ENCODE data around the gene CHAT. TPM values are rescaled to one million over a fixed set of nuclear protein-coding genes. Genes with fewer than 3 reads are reported as not detected.

The CHAT gene
- total RNA-seq, 1 experiment from 2014 or later = not detected

DNA sequence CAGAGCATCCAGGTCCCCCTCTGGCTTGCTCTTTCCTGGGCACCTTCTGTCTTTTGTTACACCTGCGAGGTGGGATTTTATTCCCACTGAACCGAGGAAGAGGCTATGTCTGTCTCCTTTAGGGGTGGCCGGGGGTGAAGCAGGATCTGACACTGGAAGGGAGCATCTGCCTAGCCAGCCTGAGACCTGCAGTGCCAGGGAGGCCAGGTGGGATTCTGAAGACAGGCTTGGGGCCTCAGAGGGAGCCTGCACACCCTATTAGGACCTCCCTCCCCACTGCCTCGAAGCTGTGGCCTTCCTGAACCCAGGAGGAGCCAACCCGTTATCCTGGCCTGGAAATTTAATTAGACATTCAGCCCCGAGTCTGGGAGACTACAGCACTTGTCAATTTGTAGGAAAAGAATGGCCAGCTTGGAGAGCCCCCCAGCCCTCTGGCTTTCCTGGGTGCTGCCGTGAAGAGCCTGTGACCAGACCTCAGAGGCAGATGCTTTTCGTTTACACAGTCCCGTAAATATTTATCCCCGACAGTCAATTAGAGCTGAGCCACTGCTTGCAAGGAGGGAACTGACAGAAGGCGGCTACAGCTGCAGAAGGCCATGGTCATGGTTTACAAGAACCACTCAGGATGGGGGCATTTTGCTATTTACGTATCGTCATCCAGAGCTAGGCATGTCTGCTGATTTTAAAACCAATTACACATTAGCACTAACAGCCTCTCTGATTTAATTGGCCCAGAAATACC lies 19.7 kb downstream of the CHAT start:
- Histone ChIP-seq H3K36me3 (ENCODE audit: control insufficient read depth in 1 of 2, insufficient read depth in 2 of 2, low read length in 2 of 2) (no peaks in the 10 kb centered on the region), H2AFZ (ENCODE audit: low read depth, low read length, poor library complexity, severe bottlenecking) (no peak overlapping the region), H3K4me1 (ENCODE audit: control insufficient read depth in 1 of 2, insufficient read depth in 2 of 2, low read length in 2 of 2) (peaks cover 0 to 4% of the 10 kb centered on the region in 2 experiments; a peak in 1 of 4 replicates), H3K4me3 (replicated peaks in 1 of 2; ENCODE audit: low read depth in 1 of 2, low read length in 2 of 2) (no peak overlapping the region), H4K20me1 (ENCODE audit: insufficient read depth) (no peaks in the 10 kb centered on the region), H3K27me3 (ENCODE audit: insufficient read depth, low read length) (peaks cover 19% of the 10 kb centered on the region), H3K9me2 (ENCODE audit: insufficient read depth) (no peaks in the 10 kb centered on the region), H3K9me3 (ENCODE audit: control insufficient read depth in 1 of 2, insufficient read depth in 1 of 2, low read depth in 1 of 2, low read length in 2 of 2) (no peaks in the 10 kb centered on the region), H3K9ac (ENCODE audit: low read length) (no peak overlapping the region), H3K79me2 (ENCODE audit: insufficient read depth, low read length) (no peaks in the 10 kb centered on the region), H3K27ac (ENCODE audit: low read depth, low read length) (no peak overlapping the region), H3K4me2 (ENCODE audit: low read length) (no peak overlapping the region)
- ChIA-PET CTCF (no interaction called here), RAD21 (ENCODE audit: low non-redundant PET in 1 of 2, low total read pairs in 2 of 2, uncharacterized antibody in 2 of 2, unreplicated experiment in 2 of 2) (no interaction called here), POLR2A (no interaction called here)
- TF ChIP-seq SRF (IDR thresholded peaks at IDR 0.05; ENCODE audit: low read depth) (no peak), SP1 (IDR thresholded peaks at IDR 0.05; ENCODE audit: low read depth) (no peak), ZNF274 (IDR thresholded peaks at IDR 0.05; ENCODE audit: low read depth, low read length) (no peak), JUND (IDR thresholded peaks at IDR 0.05) (no peak), CBX3 (IDR thresholded peaks at IDR 0.05; ENCODE audit: low read depth) (no peak), POLR2A (IDR thresholded peaks at IDR 0.05; ENCODE audit: borderline replicate concordance, extremely low read depth, insufficient read depth, insufficient read length) (no peak), POLR2AphosphoS5 (IDR thresholded peaks at IDR 0.05; ENCODE audit: low read depth, low read length) (no peak), TCF7L2 (IDR thresholded peaks at IDR 0.05; ENCODE audit: borderline replicate concordance, extremely low read depth, insufficient read depth, insufficient read length) (no peak), ELF1 (IDR thresholded peaks at IDR 0.05; ENCODE audit: borderline replicate concordance, low read depth) (no peak), RAD21 (IDR thresholded peaks at IDR 0.05; ENCODE audit: low read depth) (no peak), EZH2 (IDR thresholded peaks at IDR 0.05) (no peak), FOSL1 (IDR thresholded peaks at IDR 0.05; ENCODE audit: low read depth) (no peak), YY1 (IDR thresholded peaks at IDR 0.05; ENCODE audit: extremely low read depth, insufficient replicate concordance, low read depth, low read length) (no peak), ZFX (IDR thresholded peaks at IDR 0.05) (no peak)
- TF ChIP-seq, protein P1, sequence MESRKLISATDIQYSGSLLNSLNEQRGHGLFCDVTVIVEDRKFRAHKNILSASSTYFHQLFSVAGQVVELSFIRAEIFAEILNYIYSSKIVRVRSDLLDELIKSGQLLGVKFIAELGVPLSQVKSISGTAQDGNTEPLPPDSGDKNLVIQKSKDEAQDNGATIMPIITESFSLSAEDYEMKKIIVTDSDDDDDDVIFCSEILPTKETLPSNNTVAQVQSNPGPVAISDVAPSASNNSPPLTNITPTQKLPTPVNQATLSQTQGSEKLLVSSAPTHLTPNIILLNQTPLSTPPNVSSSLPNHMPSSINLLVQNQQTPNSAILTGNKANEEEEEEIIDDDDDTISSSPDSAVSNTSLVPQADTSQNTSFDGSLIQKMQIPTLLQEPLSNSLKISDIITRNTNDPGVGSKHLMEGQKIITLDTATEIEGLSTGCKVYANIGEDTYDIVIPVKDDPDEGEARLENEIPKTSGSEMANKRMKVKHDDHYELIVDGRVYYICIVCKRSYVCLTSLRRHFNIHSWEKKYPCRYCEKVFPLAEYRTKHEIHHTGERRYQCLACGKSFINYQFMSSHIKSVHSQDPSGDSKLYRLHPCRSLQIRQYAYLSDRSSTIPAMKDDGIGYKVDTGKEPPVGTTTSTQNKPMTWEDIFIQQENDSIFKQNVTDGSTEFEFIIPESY (IDR thresholded peaks at IDR 0.05; ENCODE audit: extremely low read depth, insufficient replicate concordance, low read length) = no peak
- TF ChIP-seq, protein P2, sequence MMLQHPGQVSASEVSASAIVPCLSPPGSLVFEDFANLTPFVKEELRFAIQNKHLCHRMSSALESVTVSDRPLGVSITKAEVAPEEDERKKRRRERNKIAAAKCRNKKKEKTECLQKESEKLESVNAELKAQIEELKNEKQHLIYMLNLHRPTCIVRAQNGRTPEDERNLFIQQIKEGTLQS (IDR thresholded peaks at IDR 0.05) = no peak
- TF ChIP-seq, protein P3, sequence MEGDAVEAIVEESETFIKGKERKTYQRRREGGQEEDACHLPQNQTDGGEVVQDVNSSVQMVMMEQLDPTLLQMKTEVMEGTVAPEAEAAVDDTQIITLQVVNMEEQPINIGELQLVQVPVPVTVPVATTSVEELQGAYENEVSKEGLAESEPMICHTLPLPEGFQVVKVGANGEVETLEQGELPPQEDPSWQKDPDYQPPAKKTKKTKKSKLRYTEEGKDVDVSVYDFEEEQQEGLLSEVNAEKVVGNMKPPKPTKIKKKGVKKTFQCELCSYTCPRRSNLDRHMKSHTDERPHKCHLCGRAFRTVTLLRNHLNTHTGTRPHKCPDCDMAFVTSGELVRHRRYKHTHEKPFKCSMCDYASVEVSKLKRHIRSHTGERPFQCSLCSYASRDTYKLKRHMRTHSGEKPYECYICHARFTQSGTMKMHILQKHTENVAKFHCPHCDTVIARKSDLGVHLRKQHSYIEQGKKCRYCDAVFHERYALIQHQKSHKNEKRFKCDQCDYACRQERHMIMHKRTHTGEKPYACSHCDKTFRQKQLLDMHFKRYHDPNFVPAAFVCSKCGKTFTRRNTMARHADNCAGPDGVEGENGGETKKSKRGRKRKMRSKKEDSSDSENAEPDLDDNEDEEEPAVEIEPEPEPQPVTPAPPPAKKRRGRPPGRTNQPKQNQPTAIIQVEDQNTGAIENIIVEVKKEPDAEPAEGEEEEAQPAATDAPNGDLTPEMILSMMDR (IDR thresholded peaks at IDR 0.05 in 2 of 3, conservative IDR thresholded peaks at IDR 0.05 in 1 of 3; ENCODE audit: borderline replicate concordance in 1 of 3, insufficient read depth in 1 of 3, low read depth in 2 of 3, low read length in 2 of 3) = no peak
- TF ChIP-seq, protein P4, sequence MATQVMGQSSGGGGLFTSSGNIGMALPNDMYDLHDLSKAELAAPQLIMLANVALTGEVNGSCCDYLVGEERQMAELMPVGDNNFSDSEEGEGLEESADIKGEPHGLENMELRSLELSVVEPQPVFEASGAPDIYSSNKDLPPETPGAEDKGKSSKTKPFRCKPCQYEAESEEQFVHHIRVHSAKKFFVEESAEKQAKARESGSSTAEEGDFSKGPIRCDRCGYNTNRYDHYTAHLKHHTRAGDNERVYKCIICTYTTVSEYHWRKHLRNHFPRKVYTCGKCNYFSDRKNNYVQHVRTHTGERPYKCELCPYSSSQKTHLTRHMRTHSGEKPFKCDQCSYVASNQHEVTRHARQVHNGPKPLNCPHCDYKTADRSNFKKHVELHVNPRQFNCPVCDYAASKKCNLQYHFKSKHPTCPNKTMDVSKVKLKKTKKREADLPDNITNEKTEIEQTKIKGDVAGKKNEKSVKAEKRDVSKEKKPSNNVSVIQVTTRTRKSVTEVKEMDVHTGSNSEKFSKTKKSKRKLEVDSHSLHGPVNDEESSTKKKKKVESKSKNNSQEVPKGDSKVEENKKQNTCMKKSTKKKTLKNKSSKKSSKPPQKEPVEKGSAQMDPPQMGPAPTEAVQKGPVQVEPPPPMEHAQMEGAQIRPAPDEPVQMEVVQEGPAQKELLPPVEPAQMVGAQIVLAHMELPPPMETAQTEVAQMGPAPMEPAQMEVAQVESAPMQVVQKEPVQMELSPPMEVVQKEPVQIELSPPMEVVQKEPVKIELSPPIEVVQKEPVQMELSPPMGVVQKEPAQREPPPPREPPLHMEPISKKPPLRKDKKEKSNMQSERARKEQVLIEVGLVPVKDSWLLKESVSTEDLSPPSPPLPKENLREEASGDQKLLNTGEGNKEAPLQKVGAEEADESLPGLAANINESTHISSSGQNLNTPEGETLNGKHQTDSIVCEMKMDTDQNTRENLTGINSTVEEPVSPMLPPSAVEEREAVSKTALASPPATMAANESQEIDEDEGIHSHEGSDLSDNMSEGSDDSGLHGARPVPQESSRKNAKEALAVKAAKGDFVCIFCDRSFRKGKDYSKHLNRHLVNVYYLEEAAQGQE (IDR thresholded peaks at IDR 0.05; ENCODE audit: low read depth) = no peak
- TF ChIP-seq, protein P5, sequence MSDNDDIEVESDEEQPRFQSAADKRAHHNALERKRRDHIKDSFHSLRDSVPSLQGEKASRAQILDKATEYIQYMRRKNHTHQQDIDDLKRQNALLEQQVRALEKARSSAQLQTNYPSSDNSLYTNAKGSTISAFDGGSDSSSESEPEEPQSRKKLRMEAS (IDR thresholded peaks at IDR 0.05) = no peak
- DNase-seq (ENCODE audit: low read depth, low spot score) (no peak), ATAC-seq (no peak)
- BruUV-seq (replicated peaks) = no TSS peak
- intact Hi-C loops (cut with micrococcal nuclease) = no loop called here

Measured in HCT116 (cell line).